K562 (cell line): ENCODE measurements around the gene RBMS1.

Source experiments
- ATF7 ChIP-seq: fragments of 450-650 bp; IDR thresholded peaks from 2 replicates; pipeline ENCODE4 v1.7.1; 2014; ENCODE audit warnings: mild to moderate bottlenecking, moderate library complexity
- BHLHE40 ChIP-seq: IDR thresholded peaks from 2 replicates; pipeline ENCODE4 v1.6.1; 2011; ENCODE audit warnings: low read length, improper control_type of control experiment
- CTCF ChIP-seq, 3 experiments: IDR thresholded peaks in 2 of 3; conservative IDR thresholded peaks in 1 of 3; 2 replicates each; pipeline ENCODE4 v1.5.1; 2011 to 2012; ENCODE audit warnings: low read length in 3 of 3, mild to moderate bottlenecking in 3 of 3, control low read depth in 2 of 3, improper control_type of control experiment in 1 of 3, inconsistent platforms in 1 of 3, low read depth in 1 of 3, mixed read lengths in 1 of 3, moderate library complexity in 1 of 3; ENCODE audit not compliant: insufficient read depth in 2 of 3
- JUN ChIP-seq, 2 experiments: sonication (generic) in 1 of 2; formaldehyde crosslinking in 1 of 2; IDR thresholded peaks; 2 replicates each; pipeline versions ENCODE4 v1.6.1 to v1.8.0; 2012 to 2022; ENCODE audit warnings: borderline replicate concordance in 2 of 2, mild to moderate bottlenecking in 2 of 2, improper control_type of control experiment in 1 of 2, low read depth in 1 of 2, low read length in 1 of 2, missing genetic modification reagents in 1 of 2
- MEIS2 ChIP-seq: fragments of 450-650 bp; IDR thresholded peaks from 2 replicates; pipeline ENCODE4 v1.6.1; 2014; ENCODE audit warnings: mild to moderate bottlenecking; ENCODE audit not compliant: partially characterized antibody
- REST ChIP-seq, 2 experiments: fragments of 450-650 bp; formaldehyde crosslinking in 1 of 2; IDR thresholded peaks; 2 replicates each; pipeline versions ENCODE4 v1.4.0 to v1.6.1; 2014 to 2020; ENCODE audit warnings: mild to moderate bottlenecking in 2 of 2, borderline replicate concordance in 1 of 2, low read depth in 1 of 2
- SIN3A ChIP-seq, 2 experiments: fragments of 150-350 bp in 1 of 2; IDR thresholded peaks; 2 replicates each; pipeline ENCODE4 v1.6.1; 2011 to 2016; ENCODE audit warnings: borderline replicate concordance in 2 of 2, low read depth in 2 of 2, low read length in 2 of 2, mild to moderate bottlenecking in 2 of 2, moderate library complexity in 2 of 2; ENCODE audit not compliant: control insufficient read depth in 1 of 2
- USF1 ChIP-seq: sonication (generic); formaldehyde crosslinking; IDR thresholded peaks from 2 replicates; pipeline ENCODE4 v1.9.0; 2022; ENCODE audit warnings: mild to moderate bottlenecking, missing genetic modification reagents
- ZZZ3 ChIP-seq: fragments of 450-650 bp; IDR thresholded peaks from 2 replicates; pipeline ENCODE4 v1.6.1; 2016; ENCODE audit warnings: antibody characterized with exemption, mild to moderate bottlenecking, moderate library complexity
- TF ChIP-seq, protein P1 (sequence below): fragments of 150-350 bp; conservative IDR thresholded peaks from 2 replicates; pipeline ENCODE4 v1.6.1; 2014; ENCODE audit warnings: low read length

GRCh38 chr2:160397530-160397865, 96.1 kb downstream of the RBMS1 start:
- TF ChIP-seq JUN (IDR thresholded peaks at IDR 0.05; ENCODE audit: borderline replicate concordance, low read depth, low read length), result no peak
- TF ChIP-seq JUN (CRISPR knock-in tag; IDR thresholded peaks at IDR 0.05; ENCODE audit: borderline replicate concordance), result no peak
- no peak for TF ChIP-seq USF1 (CRISPR knock-in tag)
- TF ChIP-seq REST (IDR thresholded peaks at IDR 0.05; ENCODE audit: borderline replicate concordance), result no peak
- TF ChIP-seq REST (CRISPR knock-in tag; IDR thresholded peaks at IDR 0.05; ENCODE audit: low read depth), result no peak
- TF ChIP-seq SIN3A (IDR thresholded peaks at IDR 0.05; ENCODE audit: borderline replicate concordance in 2 of 2, control insufficient read depth in 1 of 2, low read depth in 2 of 2, low read length in 2 of 2), result no peak
- TF ChIP-seq ATF7, result no peak
- TF ChIP-seq, protein P1, sequence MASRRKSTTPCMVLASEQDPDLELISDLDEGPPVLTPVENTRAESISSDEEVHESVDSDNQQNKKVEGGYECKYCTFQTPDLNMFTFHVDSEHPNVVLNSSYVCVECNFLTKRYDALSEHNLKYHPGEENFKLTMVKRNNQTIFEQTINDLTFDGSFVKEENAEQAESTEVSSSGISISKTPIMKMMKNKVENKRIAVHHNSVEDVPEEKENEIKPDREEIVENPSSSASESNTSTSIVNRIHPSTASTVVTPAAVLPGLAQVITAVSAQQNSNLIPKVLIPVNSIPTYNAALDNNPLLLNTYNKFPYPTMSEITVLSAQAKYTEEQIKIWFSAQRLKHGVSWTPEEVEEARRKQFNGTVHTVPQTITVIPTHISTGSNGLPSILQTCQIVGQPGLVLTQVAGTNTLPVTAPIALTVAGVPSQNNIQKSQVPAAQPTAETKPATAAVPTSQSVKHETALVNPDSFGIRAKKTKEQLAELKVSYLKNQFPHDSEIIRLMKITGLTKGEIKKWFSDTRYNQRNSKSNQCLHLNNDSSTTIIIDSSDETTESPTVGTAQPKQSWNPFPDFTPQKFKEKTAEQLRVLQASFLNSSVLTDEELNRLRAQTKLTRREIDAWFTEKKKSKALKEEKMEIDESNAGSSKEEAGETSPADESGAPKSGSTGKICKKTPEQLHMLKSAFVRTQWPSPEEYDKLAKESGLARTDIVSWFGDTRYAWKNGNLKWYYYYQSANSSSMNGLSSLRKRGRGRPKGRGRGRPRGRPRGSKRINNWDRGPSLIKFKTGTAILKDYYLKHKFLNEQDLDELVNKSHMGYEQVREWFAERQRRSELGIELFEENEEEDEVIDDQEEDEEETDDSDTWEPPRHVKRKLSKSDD, result no peak
- no peak for TF ChIP-seq CTCF (IDR thresholded peaks at IDR 0.05 in 2 of 3, conservative IDR thresholded peaks at IDR 0.05 in 1 of 3; ENCODE audit: insufficient read depth in 2 of 3, low read depth in 1 of 3, low read length in 3 of 3)
- no peak for TF ChIP-seq MEIS2
- no peak for TF ChIP-seq ZZZ3
- TF ChIP-seq BHLHE40, result no peak
